Mammary epithelial cell (primary cell): ENCODE measurements around the gene FPGS.

Experiments used
- EZH2 ChIP-seq: IDR thresholded peaks from 2 replicates; pipeline ENCODE4 v1.6.1; 2012; ENCODE audit warnings: low read length, inconsistent platforms, borderline replicate concordance
- TF ChIP-seq, protein P1 (sequence below), 2 donors: IDR thresholded peaks in 1 of 2; conservative IDR thresholded peaks in 1 of 2; 2 replicates each; pipeline ENCODE4 v1.5.1; 2011 to 2012; ENCODE audit warnings: inconsistent platforms in 2 of 2, low read length in 2 of 2, mild to moderate bottlenecking in 2 of 2, control low read depth in 1 of 2, low read depth in 1 of 2; ENCODE audit not compliant: insufficient read depth in 1 of 2; ENCODE audit errors: extremely low read depth in 1 of 2

- TF ChIP-seq, protein P1, sequence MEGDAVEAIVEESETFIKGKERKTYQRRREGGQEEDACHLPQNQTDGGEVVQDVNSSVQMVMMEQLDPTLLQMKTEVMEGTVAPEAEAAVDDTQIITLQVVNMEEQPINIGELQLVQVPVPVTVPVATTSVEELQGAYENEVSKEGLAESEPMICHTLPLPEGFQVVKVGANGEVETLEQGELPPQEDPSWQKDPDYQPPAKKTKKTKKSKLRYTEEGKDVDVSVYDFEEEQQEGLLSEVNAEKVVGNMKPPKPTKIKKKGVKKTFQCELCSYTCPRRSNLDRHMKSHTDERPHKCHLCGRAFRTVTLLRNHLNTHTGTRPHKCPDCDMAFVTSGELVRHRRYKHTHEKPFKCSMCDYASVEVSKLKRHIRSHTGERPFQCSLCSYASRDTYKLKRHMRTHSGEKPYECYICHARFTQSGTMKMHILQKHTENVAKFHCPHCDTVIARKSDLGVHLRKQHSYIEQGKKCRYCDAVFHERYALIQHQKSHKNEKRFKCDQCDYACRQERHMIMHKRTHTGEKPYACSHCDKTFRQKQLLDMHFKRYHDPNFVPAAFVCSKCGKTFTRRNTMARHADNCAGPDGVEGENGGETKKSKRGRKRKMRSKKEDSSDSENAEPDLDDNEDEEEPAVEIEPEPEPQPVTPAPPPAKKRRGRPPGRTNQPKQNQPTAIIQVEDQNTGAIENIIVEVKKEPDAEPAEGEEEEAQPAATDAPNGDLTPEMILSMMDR (conservative IDR thresholded peaks at IDR 0.05 in 1 of 2, IDR thresholded peaks at IDR 0.05 in 1 of 2; ENCODE audit: extremely low read depth in 1 of 2, insufficient read depth in 1 of 2, low read depth in 1 of 2, low read length in 2 of 2) = no peak
- TF ChIP-seq EZH2 = no peak
These were observed 57.6 kb downstream of the FPGS start for GRCh38 chr9:127860260-127860659.
